ENCODE data around the gene PLEK. TPM values are rescaled to one million over a fixed set of nuclear protein-coding genes. Genes with fewer than 3 reads are reported as not detected.

The PLEK gene
- total and polyA plus RNA-seq, 2 of the 13 experiments (the other 11 are each of a cell fraction or from before 2014, with no cell fraction given), result not detected

GRCh38 chr2:68383778-68384177, 18.7 kb downstream of the PLEK start (continued):
- TF ChIP-seq TFDP1 (CRISPR knock-in tag; IDR thresholded peaks at IDR 0.05; ENCODE audit: borderline replicate concordance) (no peak), ATRX (CRISPR knock-in tag; IDR thresholded peaks at IDR 0.05; ENCODE audit: borderline replicate concordance) (no peak)

DNA sequence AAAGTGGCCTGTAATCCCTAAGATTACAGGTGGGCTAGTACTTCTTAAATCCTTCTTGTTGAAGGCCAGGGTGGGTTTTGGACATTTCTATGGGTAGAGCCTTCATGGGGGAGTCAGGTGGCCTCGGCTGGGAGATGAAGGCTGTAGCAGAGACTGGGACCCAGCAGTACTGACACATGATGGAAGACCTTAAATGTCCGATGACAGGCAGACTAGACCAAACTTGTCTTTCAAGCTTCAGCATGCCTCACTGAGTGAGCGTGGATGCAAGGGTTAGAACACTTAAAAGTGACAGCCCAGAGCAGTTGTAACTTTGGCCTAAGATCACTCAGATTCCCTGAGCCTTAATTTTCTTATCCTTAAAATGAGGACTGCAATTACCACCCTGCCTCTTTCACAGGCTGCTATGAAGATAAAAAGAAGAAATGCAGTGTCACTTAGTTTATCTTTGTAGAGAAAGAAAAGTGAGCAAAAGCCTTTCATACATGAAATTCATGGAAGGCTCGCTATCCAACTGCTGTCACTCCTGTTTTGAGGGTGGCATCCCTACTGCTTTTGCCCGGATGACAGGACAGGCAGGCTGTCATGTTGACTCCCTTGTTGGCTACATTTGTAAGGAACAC, 19.5 kb downstream of the PLEK start:
- H3K27ac ChIP-seq (ENCODE audit: extremely low read length, insufficient read depth, low read length), result no peak overlapping the region
- ATAC-seq (no peak), DNase-seq (ENCODE audit: low spot score) (no peak), FAIRE-seq (no peak)
- CTCF ChIA-PET (ENCODE audit: low intra/inter-chr PET ratio, low total read pairs), result no interaction called here
- H2AFZ ChIP-seq (ENCODE audit: low read length), result no peak overlapping the region
- H3K9me3 ChIP-seq (ENCODE audit: low read length), result no peaks in the 10 kb centered on the region
- H3K4me2 ChIP-seq (ENCODE audit: low read depth, low read length), result no peak overlapping the region
- WGBS (ENCODE audit: low lambda C conversion rate), result 3% methylated on average over 5 of the region's 5 CpGs
- BruUV-seq (replicated peaks), result no TSS peak
- no peaks in the 10 kb centered on the region for H4K20me1 ChIP-seq (ENCODE audit: insufficient read depth, low read length)
- H3K79me2 ChIP-seq (ENCODE audit: insufficient read depth, low read length), result no peaks in the 10 kb centered on the region
- in situ Hi-C loops (cut with HindIII; ENCODE audit: extremely low pct_ligation_motif_present, low pct_unique_long_range_greater_than_20kb), result no loop called here
- POLR2A ChIA-PET, result no interaction called here
- H3K36me3 ChIP-seq (replicated peaks in 1 of 2; ENCODE audit: control insufficient read depth in 1 of 2, insufficient read depth in 2 of 2, low read length in 2 of 2), result no peaks in the 10 kb centered on the region
- intact Hi-C loops (cut with micrococcal nuclease; ENCODE audit: unreplicated experiment), result no loop called here
- no peak overlapping the region for H3K9ac ChIP-seq (ENCODE audit: insufficient read depth, low read depth, low read length)
- peaks cover 0 to 9% of the 10 kb centered on the region in 2 experiments; a peak in 2 of 5 replicates for H3K27me3 ChIP-seq (ENCODE audit: control insufficient read depth in 1 of 2, insufficient read depth in 2 of 2, low read length in 2 of 2)
- H3K4me1 ChIP-seq (ENCODE audit: insufficient read depth, low read length), result 0 out of 2 replicates have a peak, but pooled peaks cover 5% of the 10 kb centered on the region
- H3K4me3 ChIP-seq (replicated peaks in 1 of 3; ENCODE audit: insufficient read depth in 1 of 3, low read depth in 2 of 3, low read length in 3 of 3), result no peak overlapping the region
- TF ChIP-seq WIZ (CRISPR knock-in tag; IDR thresholded peaks at IDR 0.05) (no peak), FUBP1 (CRISPR knock-in tag; IDR thresholded peaks at IDR 0.05; ENCODE audit: borderline replicate concordance) (no peak), TEAD3 (CRISPR knock-in tag; optimal IDR thresholded peaks at IDR 0.05; ENCODE audit: borderline replicate concordance) (no peak), ZBTB4 (CRISPR knock-in tag; IDR thresholded peaks at IDR 0.05; ENCODE audit: borderline replicate concordance) (no peak), ZFP36L1 (CRISPR knock-in tag; IDR thresholded peaks at IDR 0.05) (no peak), ZNF556 (CRISPR knock-in tag; IDR thresholded peaks at IDR 0.05; ENCODE audit: borderline replicate concordance) (no peak), POLR2G (IDR thresholded peaks at IDR 0.05; ENCODE audit: low read depth, low read length) (no peak), NRL (CRISPR knock-in tag; IDR thresholded peaks at IDR 0.05; ENCODE audit: borderline replicate concordance) (no peak), GLI4 (CRISPR knock-in tag; IDR thresholded peaks at IDR 0.05; ENCODE audit: borderline replicate concordance) (no peak), FOSL1 (CRISPR knock-in tag; IDR thresholded peaks at IDR 0.05; ENCODE audit: borderline replicate concordance) (no peak), ATAD3A (CRISPR knock-in tag; IDR thresholded peaks at IDR 0.05) (no peak), NFYC (CRISPR knock-in tag; IDR thresholded peaks at IDR 0.05) (no peak), RBFOX2 (IDR thresholded peaks at IDR 0.05; ENCODE audit: low read depth, low read length) (no peak), ZNF431 (CRISPR knock-in tag; IDR thresholded peaks at IDR 0.05; ENCODE audit: borderline replicate concordance, low read depth) (no peak)
- TF ChIP-seq, protein P1, sequence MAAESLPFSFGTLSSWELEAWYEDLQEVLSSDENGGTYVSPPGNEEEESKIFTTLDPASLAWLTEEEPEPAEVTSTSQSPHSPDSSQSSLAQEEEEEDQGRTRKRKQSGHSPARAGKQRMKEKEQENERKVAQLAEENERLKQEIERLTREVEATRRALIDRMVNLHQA (CRISPR knock-in tag; IDR thresholded peaks at IDR 0.05), result no peak

Data from HepG2 (cell line).